Activated CD8-positive, alpha-beta T cell treated with anti-CD3 and anti-CD28 coated beads for 36 hours (primary cell): ENCODE measurements around the gene PRKN. TPM values are rescaled to one million over a fixed set of nuclear protein-coding genes. Genes with fewer than 3 reads are reported as not detected.

Experiments used
- ATAC-seq: fragments of 200-7000 bp; cut with Tn5 transposase; one replicate; pipeline ENCODE4 v1.10.0; 2021; ENCODE audit warnings: mild to moderate bottlenecking, moderate library complexity
- CTCF ChIA-PET: fragments of 350-600 bp; sonication (Branson Sonifier 250); formaldehyde crosslinking; loops from one replicate; lab custom pipeline; 2021; ENCODE audit warnings: antibody characterized with exemption; lab: Charles Lee
- POLR2A ChIA-PET: fragments of 350-600 bp; sonication (Branson Sonifier 250); formaldehyde crosslinking; loops from one replicate; lab custom pipeline; 2021; ENCODE audit warnings: antibody characterized with exemption; lab: Charles Lee
- DNase-seq: peaks from one replicate; pipeline ENCODE4 v3.0.0-alpha.2; 2020
- H3K27ac Mint-ChIP-seq: one replicate; pipeline ENCODE4 v1.8.0; 2021; ENCODE audit warnings: mild to moderate bottlenecking, mixed read lengths
- H3K27me3 Mint-ChIP-seq: one replicate; pipeline ENCODE4 v1.8.0; 2021; ENCODE audit warnings: mixed read lengths
- H3K36me3 Mint-ChIP-seq: one replicate; pipeline ENCODE4 v1.8.0; 2021; ENCODE audit warnings: low read depth, mixed read lengths
- H3K4me1 Mint-ChIP-seq: one replicate; pipeline ENCODE4 v1.8.0; 2021; ENCODE audit warnings: low read depth, mixed read lengths
- H3K4me3 Mint-ChIP-seq: one replicate; pipeline ENCODE4 v1.8.0; 2021; ENCODE audit warnings: mild to moderate bottlenecking, moderate library complexity, mixed read lengths
- H3K9me3 Mint-ChIP-seq: one replicate; pipeline ENCODE4 v1.8.0; 2021; ENCODE audit warnings: mixed read lengths
- CTCF ChIP-seq: fragments of 200-600 bp; IDR thresholded peaks from one replicate; pipeline ENCODE4 v1.8.0; 2022; ENCODE audit warnings: antibody characterized with exemption, mild to moderate bottlenecking
- intact Hi-C: fragments of 100-400 bp; cut with micrococcal nuclease; formaldehyde crosslinking; loops from one replicate; pipeline ENCODE4 v1.10.0; 2022
- total RNA-seq, 2 experiments: library from RNA; stranded (reverse); gene quantifications; one replicate each; pipeline ENCODE4 v1.2.3, GENCODE V29; 2021

PRKN gene
- total RNA-seq, 2 experiments from 2014 or later, result 1.2 to 1.4 TPM

GRCh38 chr6:161393839-161394364 lies 1333.7 kb downstream of the PRKN start:
- ATAC-seq (peak; percentile 98), DNase-seq (peak; percentile 81)
- peak; percentile 73 for TF ChIP-seq CTCF
- Mint-ChIP-seq H3K4me3 (no peak overlapping the region), H3K36me3 (no peaks in the 10 kb centered on the region), H3K27ac (no peak overlapping the region), H3K9me3 (no peaks in the 10 kb centered on the region), H3K27me3 (no peaks in the 10 kb centered on the region), H3K4me1 (peaks cover 2% of the 10 kb centered on the region)
- intact Hi-C loops, result loop anchor here (10.0 kb wide), 1 partner anchor 301 kb away; no protein-coding TSS in a partner anchor
- ChIA-PET POLR2A (interaction anchor here (0.6 to 1.1 kb wide), 2 partner anchors 24 to 1309 kb away, joined by 3 read pairs; no protein-coding TSS in a partner anchor), CTCF (interaction anchor here (0.7 to 6.6 kb wide), 11 partner anchors 11 to 529 kb away, joined by 3 to 52 read pairs (median 4); no protein-coding TSS in a partner anchor)

- ChIA-PET POLR2A (no interaction called here), CTCF (interaction anchor here (0.7 to 6.6 kb wide), 6 partner anchors 13 to 530 kb away, joined by 3 to 52 read pairs (median 4); no protein-coding TSS in a partner anchor)
- TF ChIP-seq CTCF, result no peak
- Mint-ChIP-seq H3K4me3 (no peak overlapping the region), H3K36me3 (no peaks in the 10 kb centered on the region), H3K27me3 (no peaks in the 10 kb centered on the region), H3K27ac (no peak overlapping the region), H3K9me3 (no peaks in the 10 kb centered on the region), H3K4me1 (peaks cover 2% of the 10 kb centered on the region)
- intact Hi-C loops, result loop anchor here (10.0 kb wide), 1 partner anchor 302 kb away; no protein-coding TSS in a partner anchor
- ATAC-seq (no peak), DNase-seq (no peak)
Measured at GRCh38 chr6:161393292-161393691, 1334.3 kb downstream of the PRKN start.

GRCh38 chr6:161389756-161390155 lies 1337.8 kb downstream of the PRKN start:
- no peak for ATAC-seq
- Mint-ChIP-seq H3K4me1 (no peaks in the 10 kb centered on the region), H3K27me3 (no peaks in the 10 kb centered on the region), H3K9me3 (no peaks in the 10 kb centered on the region), H3K4me3 (no peak overlapping the region), H3K27ac (no peak overlapping the region), H3K36me3 (no peaks in the 10 kb centered on the region)
- DNase-seq, result no peak
- ChIA-PET POLR2A (no interaction called here), CTCF (interaction anchor here (2.1 kb wide), 1 partner anchor 29 kb away, joined by 6 read pairs; no protein-coding TSS in a partner anchor)
- intact Hi-C loops, result loop anchor here (10.0 kb wide), 1 partner anchor 305 kb away; no protein-coding TSS in a partner anchor
- TF ChIP-seq CTCF, result no peak

GRCh38 chr6:161383951-161384350 lies 1343.6 kb downstream of the PRKN start:
- no peak for ATAC-seq
- no peaks in the 10 kb centered on the region for H3K27me3 Mint-ChIP-seq
- no peak for DNase-seq
- no peak overlapping the region for H3K27ac Mint-ChIP-seq
- no peak for TF ChIP-seq CTCF
- CTCF ChIA-PET, result no interaction called here
- no peaks in the 10 kb centered on the region for H3K4me1 Mint-ChIP-seq
- H3K9me3 Mint-ChIP-seq, result no peaks in the 10 kb centered on the region
- H3K36me3 Mint-ChIP-seq, result no peaks in the 10 kb centered on the region
- H3K4me3 Mint-ChIP-seq, result no peak overlapping the region
- intact Hi-C loops, result no loop called here
- POLR2A ChIA-PET, result no interaction called here

GRCh38 chr6:161379834-161380582 lies 1347.6 kb downstream of the PRKN start:
- no peaks in the 10 kb centered on the region for H3K27me3 Mint-ChIP-seq
- no peaks in the 10 kb centered on the region for H3K36me3 Mint-ChIP-seq
- no peaks in the 10 kb centered on the region for H3K4me1 Mint-ChIP-seq
- no peaks in the 10 kb centered on the region for H3K9me3 Mint-ChIP-seq
- DNase-seq, result no peak
- intact Hi-C loops, result no loop called here
- no peak overlapping the region for H3K4me3 Mint-ChIP-seq
- ATAC-seq, result no peak
- POLR2A ChIA-PET, result no interaction called here
- no peak overlapping the region for H3K27ac Mint-ChIP-seq
- TF ChIP-seq CTCF, result no peak
- CTCF ChIA-PET, result interaction anchor here (1.5 kb wide), 1 partner anchor 449 kb away, joined by 7 read pairs; no protein-coding TSS in a partner anchor
